Neural cell (in vitro differentiated cells): ENCODE measurements around the gene KLHL28. TPM values are rescaled to one million over a fixed set of nuclear protein-coding genes. Genes with fewer than 3 reads are reported as not detected.

Experiments used
- H2AFZ ChIP-seq: fragments of 200-600, 300-800 bp; sonication (generic), shearing (Covaris generic); 2 replicates; pipeline ENCODE4 v1.6.0; 2014; ENCODE audit warnings: low read depth, mild to moderate bottlenecking, antibody characterized with exemption, low read length, moderate library complexity
- H3F3A ChIP-seq: fragments of 200-600 bp; shearing (Covaris generic); 2 replicates; pipeline ENCODE4 v1.6.1; 2016; ENCODE audit warnings: mild to moderate bottlenecking, moderate library complexity, mixed read lengths, antibody characterized with exemption, low read length; ENCODE audit not compliant: insufficient read depth, poor library complexity, severe bottlenecking
- H3K27ac ChIP-seq: fragments of 200-600, 300-800 bp; sonication (generic), shearing (Covaris generic); 2 replicates; pipeline ENCODE4 v1.5.1; 2014; ENCODE audit warnings: mild to moderate bottlenecking, low read length, moderate library complexity
- H3K27me3 ChIP-seq: fragments of 300-800, 200-600 bp; sonication (generic), shearing (Covaris generic); 2 replicates; pipeline ENCODE4 v1.6.0; 2014; ENCODE audit warnings: mild to moderate bottlenecking, low read depth, low read length, moderate library complexity; ENCODE audit not compliant: insufficient read depth
- H3K36me3 ChIP-seq: fragments of 300-800, 200-600 bp; sonication (generic), shearing (Covaris generic); 2 replicates; pipeline ENCODE4 v1.5.1; 2014; ENCODE audit warnings: mild to moderate bottlenecking, antibody characterized with exemption, low read length, moderate library complexity; ENCODE audit not compliant: insufficient read depth
- H3K4me2 ChIP-seq: fragments of 300-800, 200-600 bp; sonication (generic), shearing (Covaris generic); 2 replicates; pipeline ENCODE4 v1.6.0; 2014; ENCODE audit warnings: mild to moderate bottlenecking, low read length
- H3K4me3 ChIP-seq: fragments of 300-800, 200-600 bp; sonication (generic), shearing (Covaris generic); 2 replicates; pipeline ENCODE4 v1.5.1; 2014; ENCODE audit warnings: mild to moderate bottlenecking, low read length, moderate library complexity
- H3K79me2 ChIP-seq: fragments of 200-600 bp; shearing (Covaris generic); replicated peaks from 2 replicates; pipeline ENCODE4 v1.6.0; 2014; ENCODE audit warnings: mild to moderate bottlenecking, low read length, moderate library complexity; ENCODE audit not compliant: insufficient read depth
- H3K9ac ChIP-seq: fragments of 300-800, 200-600 bp; sonication (generic), shearing (Covaris generic); 2 replicates; pipeline ENCODE4 v1.6.1; 2016; ENCODE audit warnings: mild to moderate bottlenecking, low read length, mixed read lengths
- H3K9me2 ChIP-seq: fragments of 200-600 bp; shearing (Covaris generic); 2 replicates; pipeline ENCODE4 v1.6.1; 2016; ENCODE audit warnings: mild to moderate bottlenecking, low read length, mixed read lengths; ENCODE audit not compliant: insufficient read depth
- H3K9me3 ChIP-seq: fragments of 200-600, 300-800 bp; sonication (generic), shearing (Covaris generic); 2 replicates; pipeline ENCODE4 v1.6.1; 2016; ENCODE audit warnings: mild to moderate bottlenecking, mixed run types, low read length, moderate library complexity, mixed read lengths
- H4K20me1 ChIP-seq: fragments of 200-600 bp; shearing (Covaris generic); 2 replicates; pipeline ENCODE4 v1.6.1; 2016; ENCODE audit warnings: mild to moderate bottlenecking, mixed run types; ENCODE audit not compliant: insufficient read depth
- EP300 ChIP-seq: fragments of 450-650 bp; conservative IDR thresholded peaks from 2 replicates; pipeline ENCODE4 v1.6.1; 2014; ENCODE audit warnings: antibody characterized with exemption, mild to moderate bottlenecking, moderate library complexity; ENCODE audit not compliant: poor library complexity, severe bottlenecking
- EZH2 ChIP-seq: fragments of 200-600, 300-800 bp; shearing (Covaris generic), sonication (generic); IDR thresholded peaks from 2 replicates; pipeline ENCODE4 v1.6.1; 2014; ENCODE audit warnings: antibody characterized with exemption, low read length, borderline replicate concordance, mild to moderate bottlenecking; ENCODE audit not compliant: insufficient read depth, poor library complexity, severe bottlenecking
- MXI1 ChIP-seq: fragments of 450-650 bp; conservative IDR thresholded peaks from 2 replicates; pipeline ENCODE4 v1.6.1; 2014; ENCODE audit warnings: antibody characterized with exemption, mild to moderate bottlenecking; ENCODE audit not compliant: poor library complexity, severe bottlenecking
- POLR2AphosphoS5 ChIP-seq: IDR thresholded peaks from 2 replicates; pipeline ENCODE4 v1.6.1; 2012
- RAD21 ChIP-seq: fragments of 450-650 bp; conservative IDR thresholded peaks from 2 replicates; pipeline ENCODE4 v1.6.1; 2014; ENCODE audit warnings: antibody characterized with exemption, mild to moderate bottlenecking, moderate library complexity
- SMC3 ChIP-seq: fragments of 450-650 bp; conservative IDR thresholded peaks from 2 replicates; pipeline ENCODE4 v1.6.1; 2014; ENCODE audit warnings: antibody characterized with exemption, mild to moderate bottlenecking, moderate library complexity; ENCODE audit not compliant: poor library complexity
- TAF1 ChIP-seq: IDR thresholded peaks from 2 replicates; pipeline ENCODE4 v1.6.1; 2012; ENCODE audit warnings: low read depth
- polyA plus RNA-seq: library from polyadenylated mRNA; depleted of rRNA; stranded (reverse); fragments of >200 nt; gene quantifications from 2 replicates; pipeline ENCODE4 v1.2.3, GENCODE V29; 2014
- TF ChIP-seq, protein P1 (sequence below): fragments of 450-650 bp; IDR thresholded peaks from 2 replicates; pipeline ENCODE4 v1.5.1; 2014; ENCODE audit warnings: antibody characterized with exemption, mild to moderate bottlenecking, moderate library complexity; ENCODE audit not compliant: poor library complexity, severe bottlenecking
- TF ChIP-seq, protein P2 (sequence below): IDR thresholded peaks from 2 replicates; pipeline ENCODE4 v1.6.1; 2012; ENCODE audit warnings: borderline replicate concordance

KLHL28 gene
- polyA plus RNA-seq, 1 donor from 2014 or later = 17.4 TPM

DNA sequence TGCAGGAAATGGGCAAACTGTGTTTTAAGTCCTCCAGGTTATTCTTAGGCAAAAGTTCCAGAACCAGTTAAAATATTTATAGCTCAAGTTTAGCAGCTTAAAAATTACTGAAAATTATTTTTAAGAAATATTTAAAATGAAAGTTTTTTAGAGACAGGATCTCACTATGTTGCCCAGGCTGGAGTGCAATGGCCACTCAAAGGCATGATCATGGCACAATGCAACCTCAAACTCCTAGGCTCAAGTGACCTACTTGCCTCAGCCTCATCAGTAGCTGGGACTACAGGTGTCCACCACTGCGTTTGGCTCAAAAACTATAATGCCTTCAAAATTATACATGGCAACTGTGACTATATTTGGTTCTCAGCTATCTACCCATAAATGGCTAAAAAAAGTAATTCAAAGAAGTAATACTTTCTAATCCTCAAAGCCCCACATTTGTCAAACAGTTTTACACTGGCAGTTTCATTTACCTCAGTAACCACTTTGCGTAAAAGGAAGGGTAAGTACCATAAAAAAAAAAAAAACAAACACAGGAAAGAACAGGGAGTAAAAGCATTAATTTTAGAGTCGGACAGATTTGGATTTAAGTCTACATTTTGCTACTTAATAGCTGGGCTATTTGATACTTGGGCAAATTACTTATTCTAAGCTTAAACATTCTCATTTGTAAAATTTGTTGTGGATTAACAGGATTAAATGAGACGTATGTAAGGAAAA, 9.2 kb downstream of the KLHL28 start:
- no peak overlapping the region for H3K4me2 ChIP-seq
- no peak overlapping the region for H3K9ac ChIP-seq
- H3K27me3 ChIP-seq = no peaks in the 10 kb centered on the region
- H3K9me3 ChIP-seq = no peaks in the 10 kb centered on the region
- peaks cover 63% of the 10 kb centered on the region for H3K79me2 ChIP-seq
- H4K20me1 ChIP-seq = no peaks in the 10 kb centered on the region
- H3K27ac ChIP-seq = no peak overlapping the region
- H2AFZ ChIP-seq = no peak overlapping the region
- TF ChIP-seq MXI1 = no peak
- TF ChIP-seq POLR2AphosphoS5 = no peak
- no peak for TF ChIP-seq TAF1
- no peak for TF ChIP-seq EZH2
- TF ChIP-seq, protein P1, sequence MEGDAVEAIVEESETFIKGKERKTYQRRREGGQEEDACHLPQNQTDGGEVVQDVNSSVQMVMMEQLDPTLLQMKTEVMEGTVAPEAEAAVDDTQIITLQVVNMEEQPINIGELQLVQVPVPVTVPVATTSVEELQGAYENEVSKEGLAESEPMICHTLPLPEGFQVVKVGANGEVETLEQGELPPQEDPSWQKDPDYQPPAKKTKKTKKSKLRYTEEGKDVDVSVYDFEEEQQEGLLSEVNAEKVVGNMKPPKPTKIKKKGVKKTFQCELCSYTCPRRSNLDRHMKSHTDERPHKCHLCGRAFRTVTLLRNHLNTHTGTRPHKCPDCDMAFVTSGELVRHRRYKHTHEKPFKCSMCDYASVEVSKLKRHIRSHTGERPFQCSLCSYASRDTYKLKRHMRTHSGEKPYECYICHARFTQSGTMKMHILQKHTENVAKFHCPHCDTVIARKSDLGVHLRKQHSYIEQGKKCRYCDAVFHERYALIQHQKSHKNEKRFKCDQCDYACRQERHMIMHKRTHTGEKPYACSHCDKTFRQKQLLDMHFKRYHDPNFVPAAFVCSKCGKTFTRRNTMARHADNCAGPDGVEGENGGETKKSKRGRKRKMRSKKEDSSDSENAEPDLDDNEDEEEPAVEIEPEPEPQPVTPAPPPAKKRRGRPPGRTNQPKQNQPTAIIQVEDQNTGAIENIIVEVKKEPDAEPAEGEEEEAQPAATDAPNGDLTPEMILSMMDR = no peak
- no peak for TF ChIP-seq EP300
- TF ChIP-seq, protein P2, sequence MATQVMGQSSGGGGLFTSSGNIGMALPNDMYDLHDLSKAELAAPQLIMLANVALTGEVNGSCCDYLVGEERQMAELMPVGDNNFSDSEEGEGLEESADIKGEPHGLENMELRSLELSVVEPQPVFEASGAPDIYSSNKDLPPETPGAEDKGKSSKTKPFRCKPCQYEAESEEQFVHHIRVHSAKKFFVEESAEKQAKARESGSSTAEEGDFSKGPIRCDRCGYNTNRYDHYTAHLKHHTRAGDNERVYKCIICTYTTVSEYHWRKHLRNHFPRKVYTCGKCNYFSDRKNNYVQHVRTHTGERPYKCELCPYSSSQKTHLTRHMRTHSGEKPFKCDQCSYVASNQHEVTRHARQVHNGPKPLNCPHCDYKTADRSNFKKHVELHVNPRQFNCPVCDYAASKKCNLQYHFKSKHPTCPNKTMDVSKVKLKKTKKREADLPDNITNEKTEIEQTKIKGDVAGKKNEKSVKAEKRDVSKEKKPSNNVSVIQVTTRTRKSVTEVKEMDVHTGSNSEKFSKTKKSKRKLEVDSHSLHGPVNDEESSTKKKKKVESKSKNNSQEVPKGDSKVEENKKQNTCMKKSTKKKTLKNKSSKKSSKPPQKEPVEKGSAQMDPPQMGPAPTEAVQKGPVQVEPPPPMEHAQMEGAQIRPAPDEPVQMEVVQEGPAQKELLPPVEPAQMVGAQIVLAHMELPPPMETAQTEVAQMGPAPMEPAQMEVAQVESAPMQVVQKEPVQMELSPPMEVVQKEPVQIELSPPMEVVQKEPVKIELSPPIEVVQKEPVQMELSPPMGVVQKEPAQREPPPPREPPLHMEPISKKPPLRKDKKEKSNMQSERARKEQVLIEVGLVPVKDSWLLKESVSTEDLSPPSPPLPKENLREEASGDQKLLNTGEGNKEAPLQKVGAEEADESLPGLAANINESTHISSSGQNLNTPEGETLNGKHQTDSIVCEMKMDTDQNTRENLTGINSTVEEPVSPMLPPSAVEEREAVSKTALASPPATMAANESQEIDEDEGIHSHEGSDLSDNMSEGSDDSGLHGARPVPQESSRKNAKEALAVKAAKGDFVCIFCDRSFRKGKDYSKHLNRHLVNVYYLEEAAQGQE = no peak
- TF ChIP-seq RAD21 = no peak
- TF ChIP-seq SMC3 = no peak
- H3F3A ChIP-seq = no peaks in the 10 kb centered on the region
- peaks cover 4% of the 10 kb centered on the region for H3K36me3 ChIP-seq
- H3K4me3 ChIP-seq = no peak overlapping the region
- no peaks in the 10 kb centered on the region for H3K9me2 ChIP-seq

DNA sequence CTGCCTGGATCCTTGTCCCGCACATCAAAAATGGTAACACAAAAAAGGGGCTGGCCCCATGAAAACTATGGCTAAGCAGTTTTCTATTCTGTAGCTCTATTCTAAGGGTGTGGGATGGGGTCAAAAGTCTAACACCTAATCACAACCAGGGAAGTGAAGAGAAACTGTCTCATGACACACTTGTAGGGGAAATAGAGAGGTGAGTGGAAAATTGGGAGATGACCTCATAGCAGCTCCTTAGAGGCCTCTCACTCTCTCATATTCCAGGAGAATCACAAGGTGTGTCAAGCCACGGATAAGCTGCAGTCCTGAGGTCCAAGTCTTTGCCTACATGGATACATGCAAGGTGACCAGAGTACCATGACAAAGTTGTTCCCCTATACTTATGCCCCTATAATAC, 10.7 kb downstream of the KLHL28 start:
- TF ChIP-seq RAD21 = no peak
- TF ChIP-seq EP300 = no peak
- TF ChIP-seq TAF1 = no peak
- TF ChIP-seq MXI1 = no peak
- TF ChIP-seq, protein P1 = no peak
- TF ChIP-seq POLR2AphosphoS5 = no peak
- TF ChIP-seq SMC3 = no peak
- Histone ChIP-seq H4K20me1 (no peaks in the 10 kb centered on the region), H3K9me3 (no peaks in the 10 kb centered on the region), H3K36me3 (peaks cover 9% of the 10 kb centered on the region), H3K9ac (no peak overlapping the region), H3K79me2 (peaks cover 52% of the 10 kb centered on the region), H3K9me2 (no peaks in the 10 kb centered on the region), H3K27me3 (no peaks in the 10 kb centered on the region), H3K27ac (no peak overlapping the region), H2AFZ (no peak overlapping the region), H3K4me2 (no peak overlapping the region), H3K4me3 (no peak overlapping the region), H3F3A (no peaks in the 10 kb centered on the region)
